ENCODE data around the gene IDE.
"Not testable (repeated sequence)": the region's sequence is repeated elsewhere in the genome, so short reads cannot be mapped to it uniquely, and the experiment has no call there.

The IDE gene

GRCh38 chr10:92413519-92413918 lies 160.4 kb downstream of the IDE start:
- DNase-seq, result no peak

GRCh38 chr10:92413011-92413410 lies 160.9 kb downstream of the IDE start:
- DNase-seq, result no peak

- no peak for DNase-seq
Observed at GRCh38 chr10:92411406-92411805, 162.5 kb downstream of the IDE start.

GRCh38 chr10:92410501-92410900 lies 163.4 kb downstream of the IDE start:
- no peak for DNase-seq

- no peak for DNase-seq
Observed at GRCh38 chr10:92408017-92408361, 165.9 kb downstream of the IDE start.

GRCh38 chr10:92407305-92408016 lies 166.4 kb downstream of the IDE start:
- no peak for DNase-seq

GRCh38 chr10:92405419-92405924 lies 168.4 kb downstream of the IDE start:
- DNase-seq, result no peak

- no peak for DNase-seq
Observed at GRCh38 chr10:92404612-92405418, 169.1 kb downstream of the IDE start.

GRCh38 chr10:92402234-92402633 lies 171.7 kb downstream of the IDE start:
- DNase-seq, result not testable (repeated sequence)

Data from kidney glomerular epithelial cell (primary cell).